Measurements from ENCODE around the gene CRYBA2.

Gene CRYBA2

GRCh38 chr2:218959761-218960308 is 33.4 kb downstream of the CRYBA2 start:
- H3K36me3 ChIP-seq (ENCODE audit: insufficient read depth, low read length), result no peaks in the 10 kb centered on the region
- no peaks in the 10 kb centered on the region for H3K4me1 ChIP-seq (ENCODE audit: insufficient read depth, low read length)
- peaks cover 44 to 68% of the 10 kb centered on the region in 2 donors for H3K27me3 ChIP-seq (ENCODE audit: control insufficient read depth in 1 of 2, insufficient read depth in 2 of 2, low read length in 2 of 2)
- H3K9me3 ChIP-seq (ENCODE audit: low read length), result no peaks in the 10 kb centered on the region
- no peak overlapping the region for H3K27ac ChIP-seq (ENCODE audit: low read depth, low read length)
- no peak overlapping the region for H3K4me3 ChIP-seq (ENCODE audit: low read depth in 1 of 2, low read length in 2 of 2)
- no peak overlapping the region for H3K9ac ChIP-seq (ENCODE audit: low read length)

GRCh38 chr2:218959141-218959731 is 34.0 kb downstream of the CRYBA2 start, which contains the start of gene CDK5R2:
CDK5R2 (plus strand) TSS chr2:218959666; CDS start chr2:218959821, 155 bp downstream.
- Histone ChIP-seq H3K27ac (ENCODE audit: low read depth, low read length) (no peak within 1 kb of the TSS), H3K27me3 (ENCODE audit: control insufficient read depth in 1 of 2, insufficient read depth in 2 of 2, low read length in 2 of 2) (peaks cover 41 to 65% of the 10 kb centered on the region in 2 donors), H3K4me1 (ENCODE audit: insufficient read depth, low read length) (no peaks in the 10 kb centered on the region), H3K4me3 (ENCODE audit: low read depth in 1 of 2, low read length in 2 of 2) (no peak within 1 kb of the TSS), H3K36me3 (ENCODE audit: insufficient read depth, low read length) (no peaks in the 10 kb centered on the region), H3K9ac (ENCODE audit: low read length) (no peak within 1 kb of the TSS), H3K9me3 (ENCODE audit: low read length) (no peaks in the 10 kb centered on the region)

DNA sequence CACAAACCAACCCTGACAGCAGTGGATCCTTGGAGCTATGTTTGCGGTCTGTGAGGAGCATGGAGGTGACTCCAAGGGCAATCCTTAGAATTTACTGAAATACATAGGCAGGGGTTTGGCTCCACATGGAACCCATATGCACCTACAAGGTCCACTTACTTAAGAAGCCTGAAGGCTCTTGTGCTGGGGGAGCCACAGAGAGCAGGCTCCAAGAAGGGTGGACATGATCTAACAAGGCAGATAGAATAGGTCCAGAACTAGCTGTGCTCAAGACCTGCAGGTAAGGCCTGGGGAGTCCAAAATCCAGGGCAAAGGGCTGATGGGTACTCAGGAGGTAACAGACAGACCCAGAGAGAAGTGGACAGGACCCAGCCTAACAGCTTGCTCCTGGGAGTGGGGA is 34.9 kb downstream of the CRYBA2 start:
- no peaks in the 10 kb centered on the region for H3K36me3 ChIP-seq (ENCODE audit: insufficient read depth, low read length)
- no peaks in the 10 kb centered on the region for H3K9me3 ChIP-seq (ENCODE audit: low read length)
- H3K4me3 ChIP-seq (ENCODE audit: low read depth in 1 of 2, low read length in 2 of 2), result no peak overlapping the region
- no peaks in the 10 kb centered on the region for H3K4me1 ChIP-seq (ENCODE audit: insufficient read depth, low read length)
- H3K27me3 ChIP-seq (ENCODE audit: control insufficient read depth in 1 of 2, insufficient read depth in 2 of 2, low read length in 2 of 2), result peaks cover 32 to 56% of the 10 kb centered on the region in 2 donors
- H3K27ac ChIP-seq (ENCODE audit: low read depth, low read length), result no peak overlapping the region
- H3K9ac ChIP-seq (ENCODE audit: low read length), result no peak overlapping the region

DNA sequence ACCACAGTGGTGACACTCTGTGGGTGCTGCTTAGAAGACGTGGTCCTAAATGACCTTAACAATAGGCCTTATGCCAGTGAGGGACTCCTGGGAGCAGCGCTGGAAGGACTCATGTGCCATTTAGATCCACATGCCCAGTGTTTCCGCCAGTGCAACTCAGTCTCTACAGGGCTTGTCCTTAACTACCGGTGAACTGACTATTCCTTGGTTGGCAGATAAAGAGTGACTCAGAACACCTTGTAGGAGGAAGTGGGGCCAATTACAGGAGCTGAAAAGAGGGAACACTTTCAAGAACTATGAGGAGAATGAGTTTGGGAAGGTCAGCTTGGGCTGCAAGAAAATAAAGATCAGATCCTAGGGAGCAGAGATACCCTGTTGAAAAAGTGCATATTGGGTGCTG is 35.6 kb downstream of the CRYBA2 start:
- Histone ChIP-seq H3K9ac (ENCODE audit: low read length) (no peak overlapping the region), H3K4me3 (ENCODE audit: low read depth in 1 of 2, low read length in 2 of 2) (no peak overlapping the region), H3K9me3 (ENCODE audit: low read length) (no peaks in the 10 kb centered on the region), H3K4me1 (ENCODE audit: insufficient read depth, low read length) (no peaks in the 10 kb centered on the region), H3K27ac (ENCODE audit: low read depth, low read length) (no peak overlapping the region), H3K27me3 (ENCODE audit: control insufficient read depth in 1 of 2, insufficient read depth in 2 of 2, low read length in 2 of 2) (peaks cover 26 to 50% of the 10 kb centered on the region in 2 donors), H3K36me3 (ENCODE audit: insufficient read depth, low read length) (no peaks in the 10 kb centered on the region)

- Histone ChIP-seq H3K4me3 (ENCODE audit: low read depth in 1 of 2, low read length in 2 of 2) (no peak overlapping the region), H3K27ac (ENCODE audit: low read depth, low read length) (no peak overlapping the region), H3K9me3 (ENCODE audit: low read length) (no peaks in the 10 kb centered on the region), H3K36me3 (ENCODE audit: insufficient read depth, low read length) (no peaks in the 10 kb centered on the region), H3K9ac (ENCODE audit: low read length) (no peak overlapping the region), H3K27me3 (ENCODE audit: control insufficient read depth in 1 of 2, insufficient read depth in 2 of 2, low read length in 2 of 2) (peaks cover 12 to 34% of the 10 kb centered on the region in 2 donors), H3K4me1 (ENCODE audit: insufficient read depth, low read length) (no peaks in the 10 kb centered on the region)
Measured at GRCh38 chr2:218956039-218956438, 37.2 kb downstream of the CRYBA2 start.

DNA sequence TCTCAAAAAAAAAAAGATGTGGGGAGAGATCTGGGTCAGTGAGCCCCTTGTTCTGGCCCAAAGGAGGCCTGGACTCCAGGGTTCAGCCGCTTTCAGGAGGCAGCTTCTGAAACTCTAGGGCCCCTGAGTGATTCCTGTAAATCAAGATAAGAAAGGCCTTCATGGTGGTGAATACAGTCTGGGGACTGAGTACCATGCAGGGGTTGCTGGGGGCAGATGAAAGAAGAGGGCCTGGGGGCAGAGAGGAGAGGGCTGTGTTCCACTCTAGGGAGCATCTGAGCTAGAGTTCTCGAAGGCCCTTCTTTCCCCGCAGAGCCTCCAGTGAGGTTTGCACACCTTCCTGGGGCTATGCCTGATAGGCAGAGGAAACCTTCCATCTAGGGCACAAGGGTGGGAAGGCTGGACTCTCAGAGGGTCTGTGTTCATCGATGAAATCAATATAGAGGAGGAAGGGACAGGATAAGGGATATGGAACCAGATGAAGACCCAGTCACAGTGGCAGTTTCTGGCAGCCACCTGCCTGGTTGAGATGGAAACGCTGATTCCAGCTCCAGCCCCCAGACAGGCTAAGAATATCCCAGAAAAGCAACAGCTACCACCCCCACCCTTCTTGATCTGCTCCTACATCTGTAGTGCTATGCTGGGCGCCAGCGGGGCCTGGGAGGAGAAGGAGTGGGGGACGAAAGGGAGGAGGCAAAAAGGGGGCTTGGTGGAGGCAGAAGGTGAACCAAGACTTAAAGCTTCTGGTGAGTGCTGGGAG is 38.5 kb downstream of the CRYBA2 start:
- no peaks in the 10 kb centered on the region for H3K9me3 ChIP-seq (ENCODE audit: low read length)
- H3K27ac ChIP-seq (ENCODE audit: low read depth, low read length), result no peak overlapping the region
- no peak overlapping the region for H3K9ac ChIP-seq (ENCODE audit: low read length)
- no peaks in the 10 kb centered on the region for H3K4me1 ChIP-seq (ENCODE audit: insufficient read depth, low read length)
- H3K36me3 ChIP-seq (ENCODE audit: insufficient read depth, low read length), result no peaks in the 10 kb centered on the region
- peaks cover 11 to 21% of the 10 kb centered on the region in 2 donors for H3K27me3 ChIP-seq (ENCODE audit: control insufficient read depth in 1 of 2, insufficient read depth in 2 of 2, low read length in 2 of 2)
- H3K4me3 ChIP-seq (ENCODE audit: low read depth in 1 of 2, low read length in 2 of 2), result no peak overlapping the region

GRCh38 chr2:218953366-218953954 is 39.8 kb downstream of the CRYBA2 start:
- H3K27ac ChIP-seq (ENCODE audit: low read depth, low read length), result no peak overlapping the region
- H3K36me3 ChIP-seq (ENCODE audit: insufficient read depth, low read length), result no peaks in the 10 kb centered on the region
- no peak overlapping the region for H3K4me3 ChIP-seq (ENCODE audit: low read depth in 1 of 2, low read length in 2 of 2)
- H3K4me1 ChIP-seq (ENCODE audit: insufficient read depth, low read length), result no peaks in the 10 kb centered on the region
- no peaks in the 10 kb centered on the region for H3K9me3 ChIP-seq (ENCODE audit: low read length)
- H3K9ac ChIP-seq (ENCODE audit: low read length), result no peak overlapping the region
- H3K27me3 ChIP-seq (ENCODE audit: control insufficient read depth in 1 of 2, insufficient read depth in 2 of 2, low read length in 2 of 2), result peaks cover 4 to 8% of the 10 kb centered on the region in 2 donors

- Histone ChIP-seq H3K27me3 (ENCODE audit: control insufficient read depth in 1 of 2, insufficient read depth in 2 of 2, low read length in 2 of 2) (peaks cover 0 to 3% of the 10 kb centered on the region in 2 donors), H3K9ac (ENCODE audit: low read length) (no peak overlapping the region), H3K36me3 (ENCODE audit: insufficient read depth, low read length) (no peaks in the 10 kb centered on the region), H3K4me1 (ENCODE audit: insufficient read depth, low read length) (no peaks in the 10 kb centered on the region), H3K9me3 (ENCODE audit: low read length) (no peaks in the 10 kb centered on the region), H3K4me3 (ENCODE audit: low read depth in 1 of 2, low read length in 2 of 2) (no peak overlapping the region), H3K27ac (ENCODE audit: low read depth, low read length) (no peak overlapping the region)
Measured at GRCh38 chr2:218952160-218952559, 41.1 kb downstream of the CRYBA2 start.

GRCh38 chr2:218946621-218947020 is 46.6 kb downstream of the CRYBA2 start:
- no peak overlapping the region for H3K27ac ChIP-seq (ENCODE audit: low read depth, low read length)
- no peaks in the 10 kb centered on the region for H3K4me1 ChIP-seq (ENCODE audit: insufficient read depth, low read length)
- no peaks in the 10 kb centered on the region for H3K36me3 ChIP-seq (ENCODE audit: insufficient read depth, low read length)
- peaks cover 0 to 7% of the 10 kb centered on the region in 2 donors for H3K27me3 ChIP-seq (ENCODE audit: control insufficient read depth in 1 of 2, insufficient read depth in 2 of 2, low read length in 2 of 2)
- H3K9ac ChIP-seq (ENCODE audit: low read length), result no peak overlapping the region
- no peak overlapping the region for H3K4me3 ChIP-seq (ENCODE audit: low read depth in 1 of 2, low read length in 2 of 2)
- no peaks in the 10 kb centered on the region for H3K9me3 ChIP-seq (ENCODE audit: low read length)

GRCh38 chr2:218944759-218945404 is 48.3 kb downstream of the CRYBA2 start:
- Histone ChIP-seq H3K9me3 (ENCODE audit: low read length) (no peaks in the 10 kb centered on the region), H3K4me1 (ENCODE audit: insufficient read depth, low read length) (no peaks in the 10 kb centered on the region), H3K9ac (ENCODE audit: low read length) (no peak overlapping the region), H3K4me3 (ENCODE audit: low read depth in 1 of 2, low read length in 2 of 2) (no peak overlapping the region), H3K27me3 (ENCODE audit: control insufficient read depth in 1 of 2, insufficient read depth in 2 of 2, low read length in 2 of 2) (peaks cover 0 to 7% of the 10 kb centered on the region in 2 donors), H3K27ac (ENCODE audit: low read depth, low read length) (no peak overlapping the region), H3K36me3 (ENCODE audit: insufficient read depth, low read length) (no peaks in the 10 kb centered on the region)
